Measurements from ENCODE around the gene GLCCI1. TPM values are rescaled to one million over a fixed set of nuclear protein-coding genes. Genes with fewer than 3 reads are reported as not detected.

Gene GLCCI1
- total and polyA plus RNA-seq, 4 experiments from 2014 or later = 10.4 to 49.7 (median 34.3) TPM

DNA sequence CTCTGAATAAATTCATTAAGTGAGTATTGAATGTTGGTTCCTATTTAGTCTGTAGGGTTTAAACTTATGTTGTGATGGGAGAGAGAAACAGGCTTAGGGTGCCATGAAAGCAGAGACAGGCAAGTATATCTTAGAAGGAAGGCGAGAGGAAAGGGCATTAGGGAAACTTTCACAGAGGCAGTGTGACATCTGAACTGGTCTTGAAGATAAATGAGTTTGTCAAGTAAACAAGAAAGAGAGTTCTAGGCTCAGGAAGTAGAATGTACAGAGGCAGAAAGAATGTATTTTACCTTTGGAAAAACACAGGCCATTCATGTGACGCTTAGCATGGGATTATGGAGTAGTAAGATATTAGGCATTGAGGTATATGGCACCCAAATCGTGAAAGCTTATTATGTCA, 34.5 kb downstream of the GLCCI1 start:
- H3K27me3 ChIP-seq (ENCODE audit: insufficient read depth, low read length) = no peaks in the 10 kb centered on the region
- DNase-seq = no peak
- H3K36me3 ChIP-seq (ENCODE audit: insufficient read depth, low read length) = peaks cover 23% of the 10 kb centered on the region
- no peaks in the 10 kb centered on the region for H3K27me3 Mint-ChIP-seq
- intact Hi-C loops (cut with micrococcal nuclease) = loop anchor here (2.0 kb wide), 1 partner anchor 14 kb away; no protein-coding TSS in a partner anchor
- H3K4me1 ChIP-seq (ENCODE audit: insufficient read depth, low read length) = no peaks in the 10 kb centered on the region
- no peak overlapping the region for H3K4me3 ChIP-seq (ENCODE audit: low read length in 2 of 2)
- CTCF ChIA-PET (ENCODE audit: partially characterized antibody) = no interaction called here
- H3K27ac ChIP-seq (ENCODE audit: low read depth, low read length) = no peak overlapping the region
- peaks cover 0 to 24% (median 17%) of the 10 kb centered on the region in 8 donors for H3K9me3 Mint-ChIP-seq
- peak overlapping the region in 5 of 7 donors; percentile 9 to 67 (median 32) for H3K27ac Mint-ChIP-seq
- POLR2A ChIA-PET (ENCODE audit: partially characterized antibody) = no interaction called here
- peaks cover 46 to 50% of the 10 kb centered on the region in 2 donors for H3K36me3 Mint-ChIP-seq
- peak overlapping the region in 1 of 8 donors; percentile 11 for H3K4me3 Mint-ChIP-seq
- peaks cover 7 to 21% (median 17%) of the 10 kb centered on the region in 4 donors for H3K4me1 Mint-ChIP-seq
- H3K9me3 ChIP-seq (ENCODE audit: control insufficient read depth in 1 of 2, low read length in 2 of 2) = no peaks in the 10 kb centered on the region

DNA sequence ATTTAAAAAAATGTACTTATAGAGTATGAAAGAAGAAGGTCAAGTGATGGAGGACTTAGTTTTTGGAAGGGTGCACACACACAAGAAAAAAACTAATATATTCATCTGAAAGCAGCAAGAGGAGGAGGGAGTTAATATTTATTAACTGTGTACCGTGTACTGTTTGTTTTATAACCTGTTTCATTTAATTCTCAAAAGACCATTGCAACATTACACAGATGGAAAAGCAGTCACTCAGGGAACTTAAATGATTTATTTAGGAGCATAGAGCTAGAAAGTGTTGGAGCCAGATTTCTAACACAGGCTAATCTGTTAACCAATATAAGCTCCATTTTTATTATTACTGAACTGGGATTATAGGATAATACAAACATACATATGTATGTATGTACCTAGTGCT, 36.7 kb downstream of the GLCCI1 start:
- H3K4me1 Mint-ChIP-seq = peaks cover 10 to 24% (median 17%) of the 10 kb centered on the region in 4 donors
- Histone ChIP-seq H3K27ac (ENCODE audit: low read depth, low read length) (no peak overlapping the region), H3K9me3 (ENCODE audit: control insufficient read depth in 1 of 2, low read length in 2 of 2) (no peaks in the 10 kb centered on the region), H3K4me3 (ENCODE audit: low read length in 2 of 2) (no peak overlapping the region), H3K27me3 (ENCODE audit: insufficient read depth, low read length) (no peaks in the 10 kb centered on the region), H3K4me1 (ENCODE audit: insufficient read depth, low read length) (no peaks in the 10 kb centered on the region), H3K36me3 (ENCODE audit: insufficient read depth, low read length) (peaks cover 23% of the 10 kb centered on the region)
- intact Hi-C loops (cut with micrococcal nuclease) = no loop called here
- no peaks in the 10 kb centered on the region for H3K27me3 Mint-ChIP-seq
- H3K9me3 Mint-ChIP-seq = peaks cover 0 to 21% (median 14%) of the 10 kb centered on the region in 8 donors
- H3K27ac Mint-ChIP-seq = peak overlapping the region in 1 of 7 donors; percentile 37
- H3K4me3 Mint-ChIP-seq = no peak overlapping the region
- ChIA-PET POLR2A (ENCODE audit: partially characterized antibody) (interaction anchor here (1.0 kb wide), 1 partner anchor 35 kb away, joined by 6 read pairs; no protein-coding TSS in a partner anchor), CTCF (ENCODE audit: partially characterized antibody) (interaction anchor here (0.8 to 0.9 kb wide), 2 partner anchors 30 to 325 kb away, joined by 3 read pairs; no protein-coding TSS in a partner anchor)
- DNase-seq = no peak
- peaks cover 49 to 55% of the 10 kb centered on the region in 2 donors for H3K36me3 Mint-ChIP-seq

DNA sequence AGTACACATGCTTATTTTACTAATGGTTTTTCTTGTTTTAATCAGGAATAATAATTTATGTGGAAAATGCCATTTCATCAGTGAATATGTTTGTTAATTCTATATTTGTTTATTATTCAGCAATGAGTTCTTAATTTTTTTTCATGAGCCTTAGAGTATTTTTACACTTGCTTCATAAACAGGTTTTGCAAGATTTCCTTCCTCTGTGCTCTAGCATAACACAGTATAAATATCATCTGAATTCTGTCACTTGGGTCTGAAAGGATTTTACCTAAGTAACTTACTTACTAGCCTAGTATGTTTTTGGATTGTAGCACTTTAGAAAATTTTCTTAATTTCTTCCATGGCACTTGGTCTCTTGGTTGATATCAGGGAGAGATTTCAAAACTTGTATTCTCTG, 45.8 kb downstream of the GLCCI1 start:
- Mint-ChIP-seq H3K27me3 (no peaks in the 10 kb centered on the region), H3K4me3 (peak overlapping the region in 7 of 8 donors; percentile 43 to 72 (median 64)), H3K36me3 (peaks cover 12 to 14% of the 10 kb centered on the region in 2 donors), H3K27ac (peak overlapping the region; percentile 74 to 89 (median 80)), H3K4me1 (peaks cover 37 to 52% (median 44%) of the 10 kb centered on the region in 4 donors), H3K9me3 (no peaks in the 10 kb centered on the region)
- POLR2A ChIA-PET (ENCODE audit: partially characterized antibody) = interaction anchor here (0.7 to 4.9 kb wide), 3 partner anchors 41 to 121 kb away, joined by 3 to 51 read pairs (median 3); partner anchors contain the start of gene GLCCI1
- no peaks in the 10 kb centered on the region for H3K9me3 ChIP-seq (ENCODE audit: control insufficient read depth in 1 of 2, low read length in 2 of 2)
- CTCF ChIA-PET (ENCODE audit: partially characterized antibody) = interaction anchor here (3.1 kb wide), 1 partner anchor 21 kb away, joined by 10 read pairs; no protein-coding TSS in a partner anchor
- peaks cover 44% of the 10 kb centered on the region for H3K4me1 ChIP-seq (ENCODE audit: insufficient read depth, low read length)
- no peaks in the 10 kb centered on the region for H3K36me3 ChIP-seq (ENCODE audit: insufficient read depth, low read length)
- no peak overlapping the region for H3K4me3 ChIP-seq (ENCODE audit: low read length in 2 of 2)
- no peaks in the 10 kb centered on the region for H3K27me3 ChIP-seq (ENCODE audit: insufficient read depth, low read length)
- intact Hi-C loops (cut with micrococcal nuclease) = loop anchor here (2.0 kb wide), 1 partner anchor 18 kb away; no protein-coding TSS in a partner anchor
- no peak for DNase-seq
- no peak overlapping the region for H3K27ac ChIP-seq (ENCODE audit: low read depth, low read length)

DNA sequence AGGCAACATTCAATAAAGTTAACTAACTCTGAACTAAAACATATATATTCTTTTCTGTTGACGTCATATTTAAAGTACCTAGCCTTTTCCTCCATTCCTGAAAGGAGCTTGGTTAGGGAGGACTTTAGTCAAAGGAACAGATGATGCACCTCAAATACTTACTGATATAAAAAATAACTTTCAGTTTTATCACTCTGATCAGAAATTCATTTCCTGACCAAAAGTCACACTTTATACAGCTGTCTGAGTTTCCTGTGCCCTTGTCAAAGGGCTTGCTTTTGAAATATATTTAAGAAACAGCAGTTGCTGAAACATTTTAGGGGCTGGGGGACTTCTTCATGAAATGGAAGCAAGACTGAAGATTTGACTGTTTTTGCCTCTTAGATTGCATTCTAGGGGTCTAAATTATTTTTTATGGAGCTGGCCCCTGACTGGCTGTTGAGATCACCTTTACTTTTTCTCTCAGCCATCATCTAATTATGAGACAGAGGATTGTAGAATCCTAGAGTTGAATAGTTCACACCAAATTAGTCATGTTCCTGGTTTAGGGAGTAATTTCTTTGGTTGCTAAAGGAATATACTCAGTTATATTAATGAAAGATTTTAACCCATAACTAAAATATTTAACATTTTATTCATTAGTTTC, 46.6 kb downstream of the GLCCI1 start:
- Histone ChIP-seq H3K27ac (ENCODE audit: low read depth, low read length) (peak overlapping the region; percentile 24), H3K4me1 (ENCODE audit: insufficient read depth, low read length) (peaks cover 44% of the 10 kb centered on the region), H3K27me3 (ENCODE audit: insufficient read depth, low read length) (no peaks in the 10 kb centered on the region), H3K4me3 (ENCODE audit: low read length in 2 of 2) (no peak overlapping the region), H3K36me3 (ENCODE audit: insufficient read depth, low read length) (no peaks in the 10 kb centered on the region), H3K9me3 (ENCODE audit: control insufficient read depth in 1 of 2, low read length in 2 of 2) (no peaks in the 10 kb centered on the region)
- Mint-ChIP-seq H3K4me1 (peaks cover 34 to 52% (median 43%) of the 10 kb centered on the region in 4 donors), H3K9me3 (no peaks in the 10 kb centered on the region), H3K36me3 (peaks cover 14 to 15% of the 10 kb centered on the region in 2 donors), H3K4me3 (peak overlapping the region; percentile 55 to 81 (median 65)), H3K27ac (peak overlapping the region; percentile 65 to 89 (median 83)), H3K27me3 (no peaks in the 10 kb centered on the region)
- intact Hi-C loops (cut with micrococcal nuclease) = loop anchor here (2.0 to 5.0 kb wide), 2 partner anchors 18 to 43 kb away; no protein-coding TSS in a partner anchor
- ChIA-PET CTCF (ENCODE audit: partially characterized antibody) (interaction anchor here (3.1 kb wide), 1 partner anchor 20 kb away, joined by 10 read pairs; no protein-coding TSS in a partner anchor), POLR2A (ENCODE audit: partially characterized antibody) (interaction anchor here (0.7 to 4.9 kb wide), 7 partner anchors 20 to 375 kb away, joined by 3 to 51 read pairs (median 4); partner anchors contain the start of genes GLCCI1 and UMAD1)
- DNase-seq = peak in 4 of 5 donors; percentile 33 to 49 (median 38)

DNA sequence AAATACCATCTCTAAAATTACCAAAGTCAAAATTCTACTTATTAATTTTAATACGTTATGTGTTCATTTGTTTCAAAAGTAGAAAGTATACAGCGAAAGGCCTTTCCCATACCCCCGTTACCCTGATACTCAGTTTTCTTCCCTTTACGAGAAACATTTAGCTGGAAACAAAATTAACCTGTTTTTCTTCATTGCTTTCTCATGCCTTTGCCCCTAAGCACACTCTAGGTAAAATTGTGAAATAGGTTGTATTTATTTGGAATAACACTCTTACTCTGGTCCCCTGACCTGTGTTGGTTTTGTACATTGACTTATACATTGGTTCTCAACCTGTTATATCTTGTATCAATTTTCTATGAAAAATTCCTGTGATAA, 47.1 kb downstream of the GLCCI1 start:
- Mint-ChIP-seq H3K27me3 (no peaks in the 10 kb centered on the region), H3K27ac (peak overlapping the region in 4 of 7 donors; percentile 20 to 89 (median 50)), H3K36me3 (peaks cover 11 to 13% of the 10 kb centered on the region in 2 donors), H3K4me1 (peaks cover 34 to 52% (median 43%) of the 10 kb centered on the region in 4 donors), H3K9me3 (no peaks in the 10 kb centered on the region), H3K4me3 (peak overlapping the region in 5 of 8 donors; percentile 6 to 59 (median 40))
- intact Hi-C loops (cut with micrococcal nuclease) = loop anchor here (2.0 to 5.0 kb wide), 2 partner anchors 17 to 43 kb away; no protein-coding TSS in a partner anchor
- no peaks in the 10 kb centered on the region for H3K36me3 ChIP-seq (ENCODE audit: insufficient read depth, low read length)
- no peaks in the 10 kb centered on the region for H3K27me3 ChIP-seq (ENCODE audit: insufficient read depth, low read length)
- no peaks in the 10 kb centered on the region for H3K9me3 ChIP-seq (ENCODE audit: control insufficient read depth in 1 of 2, low read length in 2 of 2)
- no peak overlapping the region for H3K4me3 ChIP-seq (ENCODE audit: low read length in 2 of 2)
- ChIA-PET CTCF (ENCODE audit: partially characterized antibody) (interaction anchor here (3.1 kb wide), 1 partner anchor 20 kb away, joined by 10 read pairs; no protein-coding TSS in a partner anchor), POLR2A (ENCODE audit: partially characterized antibody) (interaction anchor here (0.6 to 4.9 kb wide), 7 partner anchors 20 to 375 kb away, joined by 3 to 51 read pairs (median 4); partner anchors contain the start of genes GLCCI1 and UMAD1)
- H3K4me1 ChIP-seq (ENCODE audit: insufficient read depth, low read length) = peaks cover 44% of the 10 kb centered on the region
- DNase-seq = no peak
- no peak overlapping the region for H3K27ac ChIP-seq (ENCODE audit: low read depth, low read length)

DNA sequence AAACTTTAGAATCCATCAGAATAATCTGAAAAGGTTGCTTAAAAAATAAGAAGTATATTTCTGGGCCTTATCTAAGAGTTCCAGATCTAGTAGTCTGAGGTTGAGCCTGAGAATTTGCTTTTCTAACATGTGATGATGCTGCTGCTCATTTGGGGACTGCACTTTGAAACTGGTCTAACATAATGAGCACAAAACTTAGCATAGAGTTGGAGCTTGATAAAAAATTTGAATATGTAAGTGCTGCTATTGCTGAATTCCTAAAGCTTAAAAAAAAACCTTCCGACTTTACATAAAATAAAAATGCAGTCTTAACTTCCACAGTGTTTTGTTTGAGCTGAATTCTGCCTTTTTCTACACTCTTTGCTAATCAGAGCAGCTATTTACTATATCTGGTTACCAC, 48.8 kb downstream of the GLCCI1 start:
- Mint-ChIP-seq H3K36me3 (peaks cover 8 to 9% of the 10 kb centered on the region in 2 donors), H3K4me3 (no peak overlapping the region), H3K27ac (peak overlapping the region in 6 of 7 donors; percentile 7 to 63 (median 48)), H3K9me3 (no peaks in the 10 kb centered on the region), H3K27me3 (no peaks in the 10 kb centered on the region), H3K4me1 (peaks cover 29 to 45% (median 38%) of the 10 kb centered on the region in 4 donors)
- no peaks in the 10 kb centered on the region for H3K36me3 ChIP-seq (ENCODE audit: insufficient read depth, low read length)
- H3K4me3 ChIP-seq (ENCODE audit: low read length in 2 of 2) = no peak overlapping the region
- intact Hi-C loops (cut with micrococcal nuclease) = loop anchor here (5.0 kb wide), 1 partner anchor 45 kb away; no protein-coding TSS in a partner anchor
- H3K4me1 ChIP-seq (ENCODE audit: insufficient read depth, low read length) = peaks cover 44% of the 10 kb centered on the region
- ChIA-PET CTCF (ENCODE audit: partially characterized antibody) (interaction anchor here (1.6 to 3.1 kb wide), 2 partner anchors 18 to 259 kb away, joined by 3 to 10 read pairs; no protein-coding TSS in a partner anchor), POLR2A (ENCODE audit: partially characterized antibody) (interaction anchor here (1.0 to 4.9 kb wide), 2 partner anchors 41 to 48 kb away, joined by 3 to 51 read pairs; partner anchors contain the start of gene GLCCI1)
- H3K27me3 ChIP-seq (ENCODE audit: insufficient read depth, low read length) = no peaks in the 10 kb centered on the region
- H3K27ac ChIP-seq (ENCODE audit: low read depth, low read length) = no peak overlapping the region
- DNase-seq = no peak
- no peaks in the 10 kb centered on the region for H3K9me3 ChIP-seq (ENCODE audit: control insufficient read depth in 1 of 2, low read length in 2 of 2)
